Loucy (cell line): ENCODE results near the gene ARL16.

Source experiments
- H2AFZ ChIP-seq: fragments of 200-600 bp; sonication (generic); 2 replicates; pipeline ENCODE4 v1.6.0; 2016; ENCODE audit warnings: antibody characterized with exemption, mild to moderate bottlenecking, low read length, moderate library complexity
- H3F3A ChIP-seq: fragments of 200-600 bp; 2 replicates; pipeline ENCODE4 v1.6.0; 2016; ENCODE audit warnings: antibody characterized with exemption, low read depth, mild to moderate bottlenecking
- H3K27me3 ChIP-seq: fragments of 200-600 bp; sonication (generic); 2 replicates; pipeline ENCODE4 v1.6.1; 2014; ENCODE audit warnings: low read length, mild to moderate bottlenecking; ENCODE audit not compliant: insufficient read depth, poor library complexity, severe bottlenecking
- H3K36me3 ChIP-seq: fragments of 200-600 bp; sonication (generic); 2 replicates; pipeline ENCODE4 v1.6.1; 2016; ENCODE audit warnings: low read length; ENCODE audit not compliant: insufficient read depth
- H3K4me1 ChIP-seq: fragments of 200-600 bp; sonication (generic); 2 replicates; pipeline ENCODE4 v1.5.1; 2014; ENCODE audit warnings: low read length, mild to moderate bottlenecking; ENCODE audit not compliant: insufficient read depth, poor library complexity, severe bottlenecking
- H3K4me2 ChIP-seq: fragments of 200-600 bp; sonication (generic); 2 replicates; pipeline ENCODE4 v1.6.0; 2014; ENCODE audit warnings: antibody characterized with exemption, low read length, low read depth, mild to moderate bottlenecking; ENCODE audit not compliant: poor library complexity, severe bottlenecking
- H3K4me3 ChIP-seq: fragments of 200-600 bp; sonication (generic); 2 replicates; pipeline ENCODE4 v1.5.1; 2014; ENCODE audit warnings: low read length, mild to moderate bottlenecking, mixed read lengths; ENCODE audit not compliant: poor library complexity, severe bottlenecking
- H3K79me2 ChIP-seq: fragments of 200-600 bp; sonication (generic); 2 replicates; pipeline ENCODE4 v1.6.1; 2014; ENCODE audit warnings: low read length; ENCODE audit not compliant: insufficient read depth
- H3K9ac ChIP-seq: fragments of 200-600 bp; sonication (generic); 2 replicates; pipeline ENCODE4 v1.6.0; 2014; ENCODE audit warnings: mild to moderate bottlenecking, low read depth, low read length, moderate library complexity; ENCODE audit not compliant: poor library complexity, severe bottlenecking
- H3K9me2 ChIP-seq: fragments of 200-600 bp; sonication (generic); replicated peaks from 2 replicates; pipeline ENCODE4 v1.6.1; 2016; ENCODE audit warnings: low read depth, low read length, mixed read lengths
- H3K9me3 ChIP-seq: fragments of 200-600 bp; sonication (generic); 2 replicates; pipeline ENCODE4 v1.6.1; 2014; ENCODE audit warnings: mild to moderate bottlenecking, antibody characterized with exemption, low read length, low read depth; ENCODE audit not compliant: insufficient read depth
- H4K20me1 ChIP-seq: fragments of 200-600 bp; sonication (generic); 2 replicates; pipeline ENCODE4 v1.6.0; 2014; ENCODE audit warnings: antibody characterized with exemption, low read length, mild to moderate bottlenecking; ENCODE audit not compliant: insufficient read depth, poor library complexity, severe bottlenecking
- CTCF ChIP-seq: fragments of 200-600 bp; sonication (generic); conservative IDR thresholded peaks from 2 replicates; pipeline ENCODE4 v1.5.1; 2014; ENCODE audit warnings: mild to moderate bottlenecking, antibody characterized with exemption, low read length
- EZH2phosphoT487 ChIP-seq: fragments of 200-600 bp; IDR thresholded peaks from 2 replicates; pipeline ENCODE4 v1.6.1; 2018; ENCODE audit warnings: antibody characterized with exemption, mild to moderate bottlenecking, moderate library complexity, borderline replicate concordance

Gene ARL16

GRCh38 chr17:81695801-81696200 is 12.2 kb upstream of the ARL16 start:
- H3F3A ChIP-seq, result no peaks in the 10 kb centered on the region
- no peaks in the 10 kb centered on the region for H3K9me2 ChIP-seq
- no peak overlapping the region for H3K4me3 ChIP-seq
- H2AFZ ChIP-seq, result no peak overlapping the region
- peaks cover 2% of the 10 kb centered on the region for H3K4me1 ChIP-seq
- peaks cover 22% of the 10 kb centered on the region for H3K79me2 ChIP-seq
- TF ChIP-seq EZH2phosphoT487, result no peak
- no peak for TF ChIP-seq CTCF
- H3K9ac ChIP-seq, result no peak overlapping the region
- no peak overlapping the region for H3K4me2 ChIP-seq
- H4K20me1 ChIP-seq, result peaks cover 6% of the 10 kb centered on the region
- no peaks in the 10 kb centered on the region for H3K9me3 ChIP-seq
- peaks cover 71% of the 10 kb centered on the region; the same call in 1 of the 2 replicates for H3K36me3 ChIP-seq
- no peaks in the 10 kb centered on the region for H3K27me3 ChIP-seq

GRCh38 chr17:81695211-81695610 is 11.6 kb upstream of the ARL16 start:
- H3F3A ChIP-seq, result no peaks in the 10 kb centered on the region
- H3K36me3 ChIP-seq, result peaks cover 72% of the 10 kb centered on the region; the same call in 1 of the 2 replicates
- H3K4me3 ChIP-seq, result no peak overlapping the region
- H3K4me1 ChIP-seq, result no peaks in the 10 kb centered on the region
- H4K20me1 ChIP-seq, result peaks cover 4% of the 10 kb centered on the region
- H2AFZ ChIP-seq, result no peak overlapping the region
- H3K9ac ChIP-seq, result no peak overlapping the region
- no peaks in the 10 kb centered on the region for H3K27me3 ChIP-seq
- H3K9me2 ChIP-seq, result no peaks in the 10 kb centered on the region
- H3K9me3 ChIP-seq, result no peaks in the 10 kb centered on the region
- peaks cover 16% of the 10 kb centered on the region; the same call in 1 of the 2 replicates for H3K79me2 ChIP-seq
- H3K4me2 ChIP-seq, result no peak overlapping the region
- TF ChIP-seq CTCF (no peak), EZH2phosphoT487 (no peak)

- H3K36me3 ChIP-seq, result peaks cover 76% of the 10 kb centered on the region; the same call in 1 of the 2 replicates
- no peak overlapping the region for H3K4me3 ChIP-seq
- H3K79me2 ChIP-seq, result peaks cover 14% of the 10 kb centered on the region; the same call in 1 of the 2 replicates
These were observed 11.2 kb upstream of the ARL16 start for GRCh38 chr17:81694810-81695209.

More at GRCh38 chr17:81694810-81695209, 11.2 kb upstream of the ARL16 start:
- no peak for TF ChIP-seq CTCF
- no peak for TF ChIP-seq EZH2phosphoT487
- Histone ChIP-seq H3K9me2 (no peaks in the 10 kb centered on the region), H3K9me3 (no peaks in the 10 kb centered on the region), H3K9ac (no peak overlapping the region), H2AFZ (no peak overlapping the region), H4K20me1 (peaks cover 4% of the 10 kb centered on the region), H3F3A (no peaks in the 10 kb centered on the region), H3K4me1 (no peaks in the 10 kb centered on the region), H3K27me3 (no peaks in the 10 kb centered on the region), H3K4me2 (no peak overlapping the region)
